BE2C (cell line): ENCODE results near the gene STIL.

ENCODE experiments used
- DNase-seq: peaks from one replicate; pipeline ENCODE4 v3.0.0-alpha.2; 2020
- H3K27me3 ChIP-seq: fragments of 250-450 bp; sonication (Bioruptor Pico); 2 replicates; pipeline ENCODE4 v1.5.1; 2020; ENCODE audit warnings: mild to moderate bottlenecking
- H3K36me3 ChIP-seq: fragments of 250-450 bp; sonication (Bioruptor Pico); 2 replicates; pipeline ENCODE4 v1.5.1; 2020; ENCODE audit warnings: mild to moderate bottlenecking
- H3K4me1 ChIP-seq: fragments of 250-450 bp; sonication (Bioruptor Pico); 2 replicates; pipeline ENCODE4 v1.5.1; 2020
- H3K4me3 ChIP-seq: 2 replicates; pipeline ENCODE4 v1.5.1; 2011; ENCODE audit warnings: low read depth, low read length
- H3K9me3 ChIP-seq: fragments of 250-450 bp; sonication (Bioruptor Pico); 2 replicates; pipeline ENCODE4 v1.5.1; 2020
- CTCF ChIP-seq: IDR thresholded peaks from 2 replicates; pipeline ENCODE4 v1.5.1; 2012; ENCODE audit warnings: mild to moderate bottlenecking, low read depth, low read length

The STIL gene

GRCh38 chr1:47233186-47233585 lies 80.8 kb downstream of the STIL start:
- Histone ChIP-seq H3K4me3 (no peak overlapping the region), H3K27me3 (peaks cover 51% of the 10 kb centered on the region), H3K9me3 (no peaks in the 10 kb centered on the region), H3K4me1 (no peaks in the 10 kb centered on the region), H3K36me3 (no peaks in the 10 kb centered on the region)
- no peak for TF ChIP-seq CTCF
- DNase-seq, result no peak

GRCh38 chr1:47232187-47232874 lies 81.6 kb downstream of the STIL start, which contains the start of gene TAL1:
TSS of gene TAL1 (minus strand) at chr1:47232225. CDS start at chr1:47225888, 6,337 bp downstream.
- H3K36me3 ChIP-seq, result no peaks in the 10 kb centered on the region
- no peaks in the 10 kb centered on the region for H3K4me1 ChIP-seq
- H3K4me3 ChIP-seq, result no peak within 1 kb of the TSS
- no peaks in the 10 kb centered on the region for H3K9me3 ChIP-seq
- no peak for DNase-seq
- TF ChIP-seq CTCF, result no peak
- peaks cover 60% of the 10 kb centered on the region for H3K27me3 ChIP-seq

- Histone ChIP-seq H3K4me1 (no peaks in the 10 kb centered on the region), H3K4me3 (no peak overlapping the region), H3K27me3 (peaks cover 68% of the 10 kb centered on the region)
These were observed 82.4 kb downstream of the STIL start for GRCh38 chr1:47231301-47232186.

GRCh38 chr1:47230692-47231300 lies 83.2 kb downstream of the STIL start:
- no peak for DNase-seq
- H3K9me3 ChIP-seq, result no peaks in the 10 kb centered on the region
- no peak for TF ChIP-seq CTCF
- peaks cover 75% of the 10 kb centered on the region for H3K27me3 ChIP-seq
- no peaks in the 10 kb centered on the region for H3K4me1 ChIP-seq
- no peak overlapping the region for H3K4me3 ChIP-seq
- H3K36me3 ChIP-seq, result no peaks in the 10 kb centered on the region

More at GRCh38 chr1:47231301-47232186, 82.4 kb downstream of the STIL start:
- no peak for TF ChIP-seq CTCF
- Histone ChIP-seq H3K36me3 (no peaks in the 10 kb centered on the region), H3K9me3 (no peaks in the 10 kb centered on the region)
- DNase-seq, result no peak

- H3K27me3 ChIP-seq, result peaks cover 82% of the 10 kb centered on the region
- H3K4me1 ChIP-seq, result no peaks in the 10 kb centered on the region
- no peaks in the 10 kb centered on the region for H3K36me3 ChIP-seq
- no peaks in the 10 kb centered on the region for H3K9me3 ChIP-seq
- no peak for TF ChIP-seq CTCF
- no peak for DNase-seq
- no peak overlapping the region for H3K4me3 ChIP-seq
These were observed 83.9 kb downstream of the STIL start for GRCh38 chr1:47229886-47230691.
